Stimulated activated CD4-positive, alpha-beta T cell treated with anti-CD3 and anti-CD28 coated beads, Interleukin-2, amount 100 ng/mL, for 48 hours (primary cell): ENCODE results near the gene RBBP6.
"Not testable (repeated sequence)": the region's sequence is repeated elsewhere in the genome, so short reads cannot be mapped to it uniquely, and the experiment has no call there.

Source experiments
- DNase-seq, 2 donors: peaks; one replicate each; pipeline ENCODE4 v3.0.0-alpha.2; 2020

Gene RBBP6

GRCh38 chr16:24539295-24539849 is at the start of gene RBBP6:
TSS of gene RBBP6 (plus strand) at chr16:24539566. CDS start at chr16:24540627, 1,061 bp downstream.
- DNase-seq: peak; percentile 88 to 95

GRCh38 chr16:24490866-24491265 is 48.5 kb upstream of the RBBP6 start:
- DNase-seq: no peak

GRCh38 chr16:24491731-24492130 is 47.6 kb upstream of the RBBP6 start:
- no peak for DNase-seq

GRCh38 chr16:24493821-24494220 is 45.5 kb upstream of the RBBP6 start:
- no peak for DNase-seq

GRCh38 chr16:24495207-24495606 is 44.2 kb upstream of the RBBP6 start:
- DNase-seq: not testable (repeated sequence)

- no peak for DNase-seq
Measured at GRCh38 chr16:24497440-24497839, 41.9 kb upstream of the RBBP6 start.

GRCh38 chr16:24499193-24499814 is 40.1 kb upstream of the RBBP6 start:
- DNase-seq: peak in 1 of 2 donors; percentile 5

GRCh38 chr16:24504472-24505345 is 34.7 kb upstream of the RBBP6 start:
- DNase-seq: peak; percentile 44 to 56

- DNase-seq: no peak
Measured at GRCh38 chr16:24505959-24506358, 33.4 kb upstream of the RBBP6 start.

GRCh38 chr16:24507959-24508480 is 31.3 kb upstream of the RBBP6 start:
- DNase-seq: no peak

- no peak for DNase-seq
Measured at GRCh38 chr16:24508614-24509013, 30.8 kb upstream of the RBBP6 start.

GRCh38 chr16:24509536-24509935 is 29.8 kb upstream of the RBBP6 start:
- no peak for DNase-seq

- DNase-seq: no peak
Measured at GRCh38 chr16:24511174-24511573, 28.2 kb upstream of the RBBP6 start.

GRCh38 chr16:24511792-24512191 is 27.6 kb upstream of the RBBP6 start:
- DNase-seq: no peak

- no peak for DNase-seq
Measured at GRCh38 chr16:24514096-24514495, 25.3 kb upstream of the RBBP6 start.

GRCh38 chr16:24515186-24515585 is 24.2 kb upstream of the RBBP6 start:
- DNase-seq: no peak

GRCh38 chr16:24516900-24517669 is 22.3 kb upstream of the RBBP6 start:
- DNase-seq: peak; percentile 69 to 78

- no peak for DNase-seq
Measured at GRCh38 chr16:24518498-24518897, 20.9 kb upstream of the RBBP6 start.

GRCh38 chr16:24520983-24521382 is 18.4 kb upstream of the RBBP6 start:
- DNase-seq: no peak

- no peak for DNase-seq
Measured at GRCh38 chr16:24522751-24523150, 16.6 kb upstream of the RBBP6 start.

- DNase-seq: no peak
Measured at GRCh38 chr16:24523569-24523968, 15.8 kb upstream of the RBBP6 start.

GRCh38 chr16:24524855-24525677 is 14.3 kb upstream of the RBBP6 start:
- no peak for DNase-seq
